Calu3 (cell line): ENCODE results near the gene SMAD5. TPM values are rescaled to one million over a fixed set of nuclear protein-coding genes. Genes with fewer than 3 reads are reported as not detected.

ENCODE experiments used
- BruUV-seq: library from RNA; stranded (reverse); fragments of 400-500 nt; replicated peaks from 2 replicates; lab custom pipeline; 2021; lab: Mats Ljungman, UMichigan
- CTCF ChIA-PET: fragments of 300-600 bp; sonication (Branson Sonifier 250); formaldehyde crosslinking; loops from one replicate; lab custom pipeline; 2022; ENCODE audit warnings: antibody characterized with exemption; lab: Charles Lee
- DNase-seq: peaks from one replicate; pipeline ENCODE4 v3.0.0; 2022
- H3K27ac Mint-ChIP-seq: one replicate; pipeline ENCODE4 v1.8.0; 2022; ENCODE audit warnings: mixed read lengths; ENCODE audit not compliant: unreplicated experiment
- H3K27me3 Mint-ChIP-seq: one replicate; pipeline ENCODE4 v1.8.0; 2022; ENCODE audit warnings: mixed read lengths; ENCODE audit not compliant: unreplicated experiment
- H3K36me3 Mint-ChIP-seq: one replicate; pipeline ENCODE4 v1.8.0; 2022; ENCODE audit warnings: mild to moderate bottlenecking, moderate library complexity, mixed read lengths; ENCODE audit not compliant: insufficient read depth, unreplicated experiment
- H3K4me1 Mint-ChIP-seq: one replicate; pipeline ENCODE4 v1.8.0; 2022; ENCODE audit warnings: mild to moderate bottlenecking, low read depth, mixed read lengths; ENCODE audit not compliant: unreplicated experiment
- H3K4me3 Mint-ChIP-seq: one replicate; pipeline ENCODE4 v1.8.0; 2022; ENCODE audit warnings: mild to moderate bottlenecking, low read depth, moderate library complexity, mixed read lengths; ENCODE audit not compliant: unreplicated experiment
- H3K9me3 Mint-ChIP-seq: one replicate; pipeline ENCODE4 v1.8.0; 2022; ENCODE audit warnings: low read depth, mixed read lengths; ENCODE audit not compliant: unreplicated experiment
- intact Hi-C: fragments of 100-400 bp; cut with micrococcal nuclease; formaldehyde crosslinking; loops from one replicate; pipeline ENCODE4 v1.10.0; 2022; ENCODE audit not compliant: unreplicated experiment
- total RNA-seq: library from RNA; stranded (reverse); gene quantifications from 2 replicates; pipeline ENCODE4 v1.2.3, GENCODE V29; 2022
- TF ChIP-seq, protein P1 (sequence below): fragments of 200-600 bp; IDR thresholded peaks from one replicate; pipeline ENCODE4 v1.8.0; 2022; ENCODE audit warnings: antibody characterized with exemption; ENCODE audit not compliant: unreplicated experiment

The SMAD5 gene
- total RNA-seq, 1 experiment from 2014 or later: 94.2 TPM

DNA sequence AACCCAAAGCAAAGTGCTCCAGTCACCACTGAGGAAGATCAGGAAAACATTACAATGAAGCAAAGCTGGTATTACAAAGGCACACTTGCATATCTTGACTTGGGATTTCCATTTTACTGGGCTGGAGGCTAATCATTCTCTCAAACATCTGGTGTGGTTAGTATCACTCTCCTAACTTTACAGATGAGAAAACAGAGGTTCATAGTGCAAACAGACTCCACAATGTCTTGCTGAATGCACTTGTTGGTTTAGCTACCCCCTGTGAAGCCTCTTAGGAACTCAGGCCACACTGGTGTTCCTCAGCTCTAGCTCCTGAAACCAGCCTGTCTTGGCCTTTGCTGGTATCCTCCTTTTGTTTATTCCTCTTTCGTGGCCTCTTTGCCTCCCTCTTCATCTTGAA, 29.5 kb upstream of the SMAD5 start:
- Mint-ChIP-seq H3K9me3 (no peaks in the 10 kb centered on the region), H3K4me3 (no peak overlapping the region), H3K27ac (no peak overlapping the region), H3K27me3 (no peaks in the 10 kb centered on the region), H3K4me1 (peaks cover 31% of the 10 kb centered on the region), H3K36me3 (no peaks in the 10 kb centered on the region)
- BruUV-seq: no TSS peak
- DNase-seq: no peak
- TF ChIP-seq, protein P1, sequence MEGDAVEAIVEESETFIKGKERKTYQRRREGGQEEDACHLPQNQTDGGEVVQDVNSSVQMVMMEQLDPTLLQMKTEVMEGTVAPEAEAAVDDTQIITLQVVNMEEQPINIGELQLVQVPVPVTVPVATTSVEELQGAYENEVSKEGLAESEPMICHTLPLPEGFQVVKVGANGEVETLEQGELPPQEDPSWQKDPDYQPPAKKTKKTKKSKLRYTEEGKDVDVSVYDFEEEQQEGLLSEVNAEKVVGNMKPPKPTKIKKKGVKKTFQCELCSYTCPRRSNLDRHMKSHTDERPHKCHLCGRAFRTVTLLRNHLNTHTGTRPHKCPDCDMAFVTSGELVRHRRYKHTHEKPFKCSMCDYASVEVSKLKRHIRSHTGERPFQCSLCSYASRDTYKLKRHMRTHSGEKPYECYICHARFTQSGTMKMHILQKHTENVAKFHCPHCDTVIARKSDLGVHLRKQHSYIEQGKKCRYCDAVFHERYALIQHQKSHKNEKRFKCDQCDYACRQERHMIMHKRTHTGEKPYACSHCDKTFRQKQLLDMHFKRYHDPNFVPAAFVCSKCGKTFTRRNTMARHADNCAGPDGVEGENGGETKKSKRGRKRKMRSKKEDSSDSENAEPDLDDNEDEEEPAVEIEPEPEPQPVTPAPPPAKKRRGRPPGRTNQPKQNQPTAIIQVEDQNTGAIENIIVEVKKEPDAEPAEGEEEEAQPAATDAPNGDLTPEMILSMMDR: no peak
- intact Hi-C loops: no loop called here
- CTCF ChIA-PET: interaction anchor here (1.5 kb wide), 1 partner anchor 8 kb away, joined by 3 read pairs; no protein-coding TSS in a partner anchor

DNA sequence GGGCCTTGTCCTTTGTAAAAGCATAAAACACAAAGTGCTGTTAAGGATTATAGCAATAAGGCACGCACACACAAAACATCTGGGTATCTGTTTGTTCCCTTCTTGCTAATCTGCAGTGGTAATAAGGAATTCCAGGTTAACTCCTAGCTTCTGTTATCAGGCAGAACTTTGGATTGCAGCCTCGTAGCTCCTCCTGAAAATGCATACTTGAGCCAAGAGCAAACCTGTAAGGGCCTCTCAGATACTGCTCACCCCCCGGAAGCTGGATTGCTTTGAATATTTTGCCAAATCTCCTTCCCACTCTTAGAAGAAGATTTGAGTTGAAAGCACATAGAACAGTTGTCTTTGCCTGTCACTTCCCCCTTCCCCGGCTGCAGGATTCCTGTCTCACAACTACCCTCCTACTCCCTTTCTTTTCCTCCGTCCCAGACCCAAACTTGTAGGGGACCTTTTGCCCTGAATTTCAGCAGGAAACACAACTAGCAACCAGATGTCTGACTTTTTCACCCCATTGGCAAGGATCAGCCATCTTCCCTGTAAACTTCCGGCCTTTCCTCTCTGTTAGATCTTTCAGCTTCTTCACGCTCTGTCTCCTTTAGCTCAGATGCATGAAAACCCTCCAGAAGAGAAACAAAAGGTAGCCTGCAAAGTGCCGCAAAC, 28.2 kb upstream of the SMAD5 start:
- peaks cover 22% of the 10 kb centered on the region for H3K4me1 Mint-ChIP-seq
- no peak overlapping the region for H3K27ac Mint-ChIP-seq
- CTCF ChIA-PET: interaction anchor here (1.5 kb wide), 1 partner anchor 10 kb away, joined by 3 read pairs; no protein-coding TSS in a partner anchor
- TF ChIP-seq, protein P1: no peak
- BruUV-seq: no TSS peak
- DNase-seq: no peak
- no peak overlapping the region for H3K4me3 Mint-ChIP-seq
- no peaks in the 10 kb centered on the region for H3K36me3 Mint-ChIP-seq
- H3K27me3 Mint-ChIP-seq: no peaks in the 10 kb centered on the region
- intact Hi-C loops: no loop called here
- no peaks in the 10 kb centered on the region for H3K9me3 Mint-ChIP-seq

DNA sequence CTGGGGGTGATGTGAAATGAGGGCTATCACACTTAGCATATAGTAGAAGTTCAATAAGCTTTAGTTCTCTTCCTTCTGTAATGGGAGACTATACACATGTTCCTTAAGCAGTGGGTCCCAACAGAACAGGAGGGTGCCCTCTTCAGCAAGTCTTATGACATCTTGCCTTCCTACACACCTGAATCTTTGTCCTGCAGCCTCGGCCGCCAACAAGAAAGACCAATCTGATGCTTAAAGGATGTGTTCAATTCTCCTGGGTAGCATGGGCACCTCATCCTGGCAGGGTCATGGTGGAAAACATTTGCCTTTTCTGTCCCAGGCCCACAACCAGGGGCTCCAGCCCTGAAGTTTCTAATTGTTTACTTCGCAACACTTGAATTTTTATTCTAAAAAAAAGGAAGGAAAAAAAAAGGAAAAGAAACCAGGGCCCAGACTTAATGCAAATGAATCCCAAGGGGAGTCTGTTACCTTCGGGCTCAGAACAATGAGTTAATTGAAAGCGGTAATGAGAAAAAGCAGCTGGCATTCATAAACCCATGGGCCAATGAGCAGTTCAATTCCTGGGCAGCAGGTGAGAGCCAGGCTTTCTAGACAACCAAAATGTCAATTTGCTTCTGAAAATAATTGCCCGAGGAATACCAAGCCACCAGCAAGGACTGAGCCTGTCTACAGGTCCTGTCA, 26.2 kb upstream of the SMAD5 start:
- Mint-ChIP-seq H3K27ac (no peak overlapping the region), H3K9me3 (no peaks in the 10 kb centered on the region), H3K4me1 (peaks cover 13% of the 10 kb centered on the region), H3K27me3 (no peaks in the 10 kb centered on the region), H3K4me3 (no peak overlapping the region), H3K36me3 (no peaks in the 10 kb centered on the region)
- DNase-seq: no peak
- TF ChIP-seq, protein P1: no peak
- intact Hi-C loops: no loop called here
- no TSS peak for BruUV-seq
- CTCF ChIA-PET: no interaction called here

DNA sequence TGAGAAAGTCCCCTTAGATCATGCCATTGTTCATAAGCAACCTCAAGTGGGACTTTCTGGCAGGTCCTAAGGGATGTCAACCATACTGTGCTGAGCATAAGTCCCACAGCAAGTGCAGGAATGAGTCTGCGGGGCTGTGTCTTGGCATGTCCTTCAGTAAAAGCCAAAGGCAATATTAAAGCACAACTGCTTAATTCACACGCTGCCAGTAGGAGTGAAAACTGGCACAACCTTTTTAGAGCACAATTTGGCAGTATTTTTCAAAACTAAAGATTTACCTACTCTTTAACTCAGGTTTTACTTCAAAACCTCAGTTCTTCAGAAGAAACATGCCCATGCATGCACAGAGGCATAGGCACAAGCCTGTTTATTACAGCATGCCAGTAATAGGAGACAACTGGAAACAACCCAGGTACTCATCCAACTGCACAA, 24.4 kb upstream of the SMAD5 start:
- CTCF ChIA-PET: no interaction called here
- Mint-ChIP-seq H3K27ac (no peak overlapping the region), H3K4me1 (peaks cover 13% of the 10 kb centered on the region), H3K27me3 (no peaks in the 10 kb centered on the region), H3K9me3 (peaks cover 2% of the 10 kb centered on the region), H3K4me3 (no peak overlapping the region), H3K36me3 (no peaks in the 10 kb centered on the region)
- TF ChIP-seq, protein P1: no peak
- BruUV-seq: no TSS peak
- no peak for DNase-seq
- intact Hi-C loops: no loop called here
